Astrocyte (in vitro differentiated cells and primary cell): ENCODE measurements around the gene CLINT1. TPM values are rescaled to one million over a fixed set of nuclear protein-coding genes. Genes with fewer than 3 reads are reported as not detected.

ENCODE experiments used
- DNase-seq: peaks from one replicate; pipeline ENCODE4 v3.0.0-alpha.2; 2010; ENCODE audit warnings: low read depth
- FAIRE-seq: peaks from 2 replicates; lab custom pipeline; 2011; peaks lifted over from hg19 to GRCh38; lab: Jason Lieb, UNC
- H2AFZ ChIP-seq: 2 replicates; pipeline ENCODE4 v1.6.0; 2012; ENCODE audit warnings: low read depth, low read length, inconsistent platforms
- H3K27ac ChIP-seq: 2 replicates; pipeline ENCODE4 v1.5.1; 2011; ENCODE audit warnings: low read depth, low read length, inconsistent platforms
- H3K27me3 ChIP-seq: 2 replicates; pipeline ENCODE4 v1.6.0; 2011; ENCODE audit warnings: low read length, inconsistent platforms; ENCODE audit not compliant: insufficient read depth
- H3K36me3 ChIP-seq: 2 replicates; pipeline ENCODE4 v1.5.1; 2011; ENCODE audit warnings: low read length, inconsistent platforms; ENCODE audit not compliant: insufficient read depth
- H3K4me1 ChIP-seq: 2 replicates; pipeline ENCODE4 v1.5.1; 2011; ENCODE audit warnings: low read length, inconsistent platforms; ENCODE audit not compliant: insufficient read depth
- H3K4me2 ChIP-seq: 2 replicates; pipeline ENCODE4 v1.6.0; 2012; ENCODE audit warnings: low read length, inconsistent platforms
- H3K4me3 ChIP-seq: 2 replicates; pipeline ENCODE4 v1.5.1; 2011; ENCODE audit warnings: low read depth, mild to moderate bottlenecking, low read length, inconsistent platforms; ENCODE audit not compliant: insufficient read depth
- H3K79me2 ChIP-seq: 2 replicates; pipeline ENCODE4 v1.6.0; 2012; ENCODE audit warnings: mild to moderate bottlenecking, low read length, inconsistent platforms; ENCODE audit not compliant: insufficient read depth
- H3K9ac ChIP-seq: 2 replicates; pipeline ENCODE4 v1.6.0; 2012; ENCODE audit warnings: mild to moderate bottlenecking, low read length, inconsistent platforms
- H3K9me3 ChIP-seq: 2 replicates; pipeline ENCODE4 v1.5.1; 2012; ENCODE audit warnings: low read depth, mild to moderate bottlenecking, low read length, inconsistent platforms; ENCODE audit not compliant: insufficient read depth
- H4K20me1 ChIP-seq: 2 replicates; pipeline ENCODE4 v1.6.0; 2012; ENCODE audit warnings: low read length, inconsistent platforms; ENCODE audit not compliant: insufficient read depth
- H3K27ac Mint-ChIP-seq: one replicate; pipeline ENCODE4 v1.8.0; 2021; ENCODE audit warnings: mild to moderate bottlenecking, mixed read lengths; ENCODE audit not compliant: unreplicated experiment
- H3K27me3 Mint-ChIP-seq: one replicate; pipeline ENCODE4 v1.8.0; 2021; ENCODE audit warnings: low read depth, mixed read lengths; ENCODE audit not compliant: unreplicated experiment
- H3K36me3 Mint-ChIP-seq: one replicate; pipeline ENCODE4 v1.8.0; 2021; ENCODE audit warnings: low read depth, mixed read lengths; ENCODE audit not compliant: unreplicated experiment
- H3K4me1 Mint-ChIP-seq: one replicate; pipeline ENCODE4 v1.8.0; 2021; ENCODE audit warnings: low read depth, mixed read lengths; ENCODE audit not compliant: unreplicated experiment
- H3K4me3 Mint-ChIP-seq: one replicate; pipeline ENCODE4 v1.8.0; 2021; ENCODE audit warnings: mild to moderate bottlenecking, moderate library complexity, mixed read lengths; ENCODE audit not compliant: unreplicated experiment
- H3K9me3 Mint-ChIP-seq: one replicate; pipeline ENCODE4 v1.8.0; 2021; ENCODE audit warnings: mild to moderate bottlenecking, mixed read lengths; ENCODE audit not compliant: unreplicated experiment
- EZH2 ChIP-seq: IDR thresholded peaks from 2 replicates; pipeline ENCODE4 v1.6.1; 2012; ENCODE audit warnings: mild to moderate bottlenecking, low read length, inconsistent platforms; ENCODE audit not compliant: insufficient read depth
- total RNA-seq: library from RNA; stranded (reverse); gene quantifications from 2 replicates; pipeline ENCODE4 v1.2.1, GENCODE V29; 2021
- TF ChIP-seq, protein P1 (sequence below): IDR thresholded peaks from 2 replicates; pipeline ENCODE4 v1.5.1; 2011; ENCODE audit warnings: low read depth, mild to moderate bottlenecking, inconsistent platforms, low read length, moderate library complexity; ENCODE audit not compliant: insufficient read depth

The CLINT1 gene
- total RNA-seq, 1 donor from 2014 or later: 100 TPM

DNA sequence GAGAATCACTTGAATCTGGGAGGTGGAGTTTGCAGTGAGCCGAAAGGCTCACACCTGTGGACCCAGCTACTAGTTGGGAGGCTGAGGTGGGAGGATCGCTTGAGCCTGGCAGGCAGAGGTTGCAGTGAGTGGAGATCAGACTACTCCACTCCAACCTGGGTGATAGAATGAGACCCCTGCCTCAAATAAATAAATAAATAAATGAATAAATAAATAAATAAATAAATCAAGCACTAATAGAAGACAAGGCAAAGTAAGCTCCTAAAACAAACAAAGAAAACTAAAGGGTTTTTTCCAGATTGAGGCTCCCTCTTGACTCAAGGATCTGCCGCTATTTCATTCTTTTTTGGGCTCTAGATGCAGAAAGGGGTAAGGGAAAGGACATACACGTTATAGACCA is 34.7 kb upstream of the CLINT1 start:
- Mint-ChIP-seq H3K27ac (no peak overlapping the region), H3K4me1 (no peaks in the 10 kb centered on the region), H3K36me3 (no peaks in the 10 kb centered on the region), H3K9me3 (no peaks in the 10 kb centered on the region), H3K27me3 (no peaks in the 10 kb centered on the region), H3K4me3 (no peak overlapping the region)
- no peak for TF ChIP-seq EZH2
- TF ChIP-seq, protein P1, sequence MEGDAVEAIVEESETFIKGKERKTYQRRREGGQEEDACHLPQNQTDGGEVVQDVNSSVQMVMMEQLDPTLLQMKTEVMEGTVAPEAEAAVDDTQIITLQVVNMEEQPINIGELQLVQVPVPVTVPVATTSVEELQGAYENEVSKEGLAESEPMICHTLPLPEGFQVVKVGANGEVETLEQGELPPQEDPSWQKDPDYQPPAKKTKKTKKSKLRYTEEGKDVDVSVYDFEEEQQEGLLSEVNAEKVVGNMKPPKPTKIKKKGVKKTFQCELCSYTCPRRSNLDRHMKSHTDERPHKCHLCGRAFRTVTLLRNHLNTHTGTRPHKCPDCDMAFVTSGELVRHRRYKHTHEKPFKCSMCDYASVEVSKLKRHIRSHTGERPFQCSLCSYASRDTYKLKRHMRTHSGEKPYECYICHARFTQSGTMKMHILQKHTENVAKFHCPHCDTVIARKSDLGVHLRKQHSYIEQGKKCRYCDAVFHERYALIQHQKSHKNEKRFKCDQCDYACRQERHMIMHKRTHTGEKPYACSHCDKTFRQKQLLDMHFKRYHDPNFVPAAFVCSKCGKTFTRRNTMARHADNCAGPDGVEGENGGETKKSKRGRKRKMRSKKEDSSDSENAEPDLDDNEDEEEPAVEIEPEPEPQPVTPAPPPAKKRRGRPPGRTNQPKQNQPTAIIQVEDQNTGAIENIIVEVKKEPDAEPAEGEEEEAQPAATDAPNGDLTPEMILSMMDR: no peak
- Histone ChIP-seq H3K36me3 (no peaks in the 10 kb centered on the region), H3K4me1 (no peaks in the 10 kb centered on the region), H3K9ac (no peak overlapping the region), H3K9me3 (no peaks in the 10 kb centered on the region), H2AFZ (no peak overlapping the region), H4K20me1 (no peaks in the 10 kb centered on the region), H3K79me2 (no peaks in the 10 kb centered on the region), H3K27ac (no peak overlapping the region), H3K4me3 (no peak overlapping the region), H3K4me2 (no peak overlapping the region), H3K27me3 (no peaks in the 10 kb centered on the region)
- FAIRE-seq: no peak
- no peak for DNase-seq

DNA sequence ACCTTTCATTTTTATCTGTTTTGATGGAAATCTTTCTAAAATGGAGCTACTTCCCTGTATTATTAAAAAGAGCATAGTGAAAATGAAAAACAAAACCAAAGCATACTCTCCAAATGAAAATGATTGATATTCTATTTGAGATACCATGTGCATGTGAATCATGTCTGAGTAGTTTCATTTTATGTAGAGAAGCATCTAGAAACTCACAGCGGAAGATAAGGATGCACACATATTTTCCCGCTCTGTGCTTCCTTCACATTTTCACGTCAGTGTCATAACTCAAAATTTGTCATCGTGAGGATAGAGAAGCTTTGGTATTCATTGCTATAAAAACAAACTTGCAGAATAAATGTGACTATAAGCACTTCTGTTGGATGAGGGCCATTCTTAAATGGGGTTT is 34.0 kb upstream of the CLINT1 start:
- Histone ChIP-seq H3K9ac (no peak overlapping the region), H4K20me1 (no peaks in the 10 kb centered on the region), H3K4me2 (no peak overlapping the region), H3K4me3 (no peak overlapping the region), H3K4me1 (no peaks in the 10 kb centered on the region), H3K36me3 (no peaks in the 10 kb centered on the region), H3K27ac (no peak overlapping the region), H3K9me3 (no peaks in the 10 kb centered on the region), H3K79me2 (no peaks in the 10 kb centered on the region), H2AFZ (no peak overlapping the region), H3K27me3 (no peaks in the 10 kb centered on the region)
- no peak overlapping the region for H3K27ac Mint-ChIP-seq
- H3K4me3 Mint-ChIP-seq: no peak overlapping the region
- no peaks in the 10 kb centered on the region for H3K9me3 Mint-ChIP-seq
- H3K4me1 Mint-ChIP-seq: no peaks in the 10 kb centered on the region
- H3K36me3 Mint-ChIP-seq: no peaks in the 10 kb centered on the region
- FAIRE-seq: no peak
- no peak for DNase-seq
- H3K27me3 Mint-ChIP-seq: no peaks in the 10 kb centered on the region
- TF ChIP-seq, protein P1: no peak
- no peak for TF ChIP-seq EZH2

DNA sequence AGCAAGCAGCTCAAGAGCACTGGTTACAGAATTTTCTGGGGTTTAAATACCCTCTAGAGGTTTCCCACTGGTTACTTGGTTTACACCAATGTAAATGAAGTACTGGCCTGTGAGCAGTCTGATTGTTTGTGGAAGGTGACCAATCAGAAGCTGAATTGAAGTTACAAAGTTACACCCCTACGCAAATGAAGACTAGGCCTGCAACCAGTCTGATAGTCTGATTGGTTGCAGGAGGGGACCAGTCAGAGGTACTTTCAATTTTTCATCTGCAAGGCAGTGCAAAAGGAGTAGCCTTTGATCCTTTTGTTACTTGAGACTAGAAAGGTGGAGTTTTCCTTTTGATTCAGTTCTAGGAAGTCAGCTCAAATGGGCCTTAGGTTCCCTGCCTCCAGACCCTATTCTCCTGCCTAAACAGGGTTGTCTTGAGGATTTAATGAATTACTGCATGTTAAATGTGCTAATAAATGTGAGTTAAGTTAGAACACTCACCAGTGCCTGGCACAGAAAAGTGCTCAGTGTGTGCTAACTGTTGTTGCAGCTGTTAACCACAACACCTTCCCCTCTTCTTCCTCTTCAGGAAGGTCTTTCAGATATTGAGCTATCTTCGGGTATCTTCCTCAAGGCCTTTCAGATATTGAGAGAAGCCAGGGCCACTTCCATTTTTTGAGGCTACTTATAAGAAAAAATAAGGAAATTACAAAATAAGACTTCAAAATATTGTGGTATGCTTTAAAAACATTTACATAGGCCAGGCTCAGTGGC is 32.1 kb upstream of the CLINT1 start:
- DNase-seq: no peak
- Mint-ChIP-seq H3K27ac (no peak overlapping the region), H3K27me3 (no peaks in the 10 kb centered on the region), H3K4me1 (no peaks in the 10 kb centered on the region), H3K4me3 (no peak overlapping the region), H3K36me3 (no peaks in the 10 kb centered on the region), H3K9me3 (peaks cover 3% of the 10 kb centered on the region)
- no peaks in the 10 kb centered on the region for H3K36me3 ChIP-seq
- no peaks in the 10 kb centered on the region for H3K27me3 ChIP-seq
- H3K4me1 ChIP-seq: no peaks in the 10 kb centered on the region
- H3K4me2 ChIP-seq: no peak overlapping the region
- FAIRE-seq: no peak
- no peak overlapping the region for H2AFZ ChIP-seq
- no peaks in the 10 kb centered on the region for H4K20me1 ChIP-seq
- H3K9ac ChIP-seq: no peak overlapping the region
- H3K79me2 ChIP-seq: no peaks in the 10 kb centered on the region
- no peaks in the 10 kb centered on the region for H3K9me3 ChIP-seq
- no peak overlapping the region for H3K27ac ChIP-seq
- no peak for TF ChIP-seq EZH2
- TF ChIP-seq, protein P1: no peak
- no peak overlapping the region for H3K4me3 ChIP-seq
